Measurements from ENCODE around the gene PRICKLE2.

PRICKLE2 gene

DNA sequence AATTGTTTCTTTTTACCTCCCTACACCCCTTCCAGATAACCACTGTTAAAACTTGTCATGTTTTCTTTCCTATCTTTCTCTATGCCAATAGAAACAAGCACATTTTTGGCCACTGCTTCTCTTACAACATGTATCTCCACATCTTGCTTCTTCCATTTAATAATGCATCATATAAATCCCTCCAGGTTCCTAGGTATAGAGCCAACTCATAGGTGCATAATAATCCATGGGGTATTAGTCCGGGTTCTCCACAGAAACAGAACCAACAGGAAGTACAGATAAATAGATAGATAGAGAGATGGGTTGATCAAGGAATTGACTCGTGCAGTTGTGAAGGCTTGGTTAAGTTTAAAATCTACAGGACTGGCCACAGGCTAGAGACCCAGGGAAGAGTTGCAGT lies 160.5 kb downstream of the PRICKLE2 start:
- TF ChIP-seq, protein P1, sequence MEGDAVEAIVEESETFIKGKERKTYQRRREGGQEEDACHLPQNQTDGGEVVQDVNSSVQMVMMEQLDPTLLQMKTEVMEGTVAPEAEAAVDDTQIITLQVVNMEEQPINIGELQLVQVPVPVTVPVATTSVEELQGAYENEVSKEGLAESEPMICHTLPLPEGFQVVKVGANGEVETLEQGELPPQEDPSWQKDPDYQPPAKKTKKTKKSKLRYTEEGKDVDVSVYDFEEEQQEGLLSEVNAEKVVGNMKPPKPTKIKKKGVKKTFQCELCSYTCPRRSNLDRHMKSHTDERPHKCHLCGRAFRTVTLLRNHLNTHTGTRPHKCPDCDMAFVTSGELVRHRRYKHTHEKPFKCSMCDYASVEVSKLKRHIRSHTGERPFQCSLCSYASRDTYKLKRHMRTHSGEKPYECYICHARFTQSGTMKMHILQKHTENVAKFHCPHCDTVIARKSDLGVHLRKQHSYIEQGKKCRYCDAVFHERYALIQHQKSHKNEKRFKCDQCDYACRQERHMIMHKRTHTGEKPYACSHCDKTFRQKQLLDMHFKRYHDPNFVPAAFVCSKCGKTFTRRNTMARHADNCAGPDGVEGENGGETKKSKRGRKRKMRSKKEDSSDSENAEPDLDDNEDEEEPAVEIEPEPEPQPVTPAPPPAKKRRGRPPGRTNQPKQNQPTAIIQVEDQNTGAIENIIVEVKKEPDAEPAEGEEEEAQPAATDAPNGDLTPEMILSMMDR (IDR thresholded peaks at IDR 0.05), result no peak
- TF ChIP-seq ZFX (IDR thresholded peaks at IDR 0.05; ENCODE audit: borderline replicate concordance), result no peak
- H3K27ac ChIP-seq, result no peak overlapping the region

DNA sequence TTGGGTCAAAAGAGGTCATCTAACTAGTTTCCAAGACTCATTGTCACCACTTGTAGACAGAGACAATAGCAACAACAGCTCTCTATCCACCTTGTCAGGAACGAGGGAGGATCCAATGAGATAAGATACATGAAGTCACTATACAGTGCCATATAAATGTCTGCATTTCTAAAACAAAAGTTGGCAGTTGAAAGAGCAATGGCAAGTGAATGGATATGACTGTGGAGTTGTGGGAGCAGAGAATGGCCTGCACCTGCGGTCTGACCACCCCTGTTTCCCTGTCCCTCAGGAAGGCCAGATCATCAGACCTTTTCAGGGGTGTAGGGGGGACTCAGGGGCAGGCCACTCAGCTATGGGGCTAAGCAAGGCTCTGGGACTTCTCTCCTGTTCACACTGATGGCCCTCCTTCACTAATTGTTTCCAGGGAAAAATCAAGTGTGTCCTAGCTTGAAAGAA lies 161.3 kb downstream of the PRICKLE2 start:
- TF ChIP-seq ZFX (IDR thresholded peaks at IDR 0.05; ENCODE audit: borderline replicate concordance), result no peak
- TF ChIP-seq, protein P1 (IDR thresholded peaks at IDR 0.05), result no peak
- no peak overlapping the region for H3K27ac ChIP-seq

DNA sequence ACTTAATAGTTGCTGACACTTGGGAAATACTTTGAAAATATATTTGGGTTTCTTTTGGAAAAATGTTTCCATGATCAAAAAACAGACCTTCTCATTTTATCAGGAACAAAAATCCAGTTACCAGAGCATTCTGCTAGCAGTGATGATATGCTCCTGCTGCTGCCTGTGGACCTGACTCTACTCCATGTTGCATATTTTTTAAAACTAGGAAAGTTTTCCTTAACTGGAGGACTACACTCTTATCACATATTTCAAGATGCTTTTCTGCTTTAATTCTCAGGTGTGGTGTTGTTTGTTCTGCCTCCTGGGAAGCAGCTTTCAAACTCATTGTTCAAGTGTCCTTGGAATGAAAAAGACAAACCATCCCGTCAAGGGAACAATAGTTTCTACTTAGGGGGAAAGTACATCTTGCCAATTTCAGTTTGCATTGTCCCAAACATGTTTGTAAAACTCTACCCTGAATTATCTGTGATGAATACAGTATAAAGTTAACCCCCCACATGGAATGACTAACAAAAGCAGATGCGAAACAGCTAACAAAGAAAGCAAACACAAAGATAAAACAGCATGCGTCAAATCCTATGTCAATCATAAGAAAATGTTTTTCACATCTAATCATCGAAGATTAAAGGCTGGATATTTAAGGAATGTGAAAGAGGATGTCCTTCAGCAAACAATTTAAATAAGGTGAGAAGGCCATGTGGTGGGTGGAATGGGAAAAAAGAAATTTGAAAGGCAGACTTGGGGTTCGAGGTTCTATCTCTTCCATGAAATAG lies 161.9 kb downstream of the PRICKLE2 start:
- TF ChIP-seq ZFX (IDR thresholded peaks at IDR 0.05; ENCODE audit: borderline replicate concordance), result no peak
- TF ChIP-seq, protein P1 (IDR thresholded peaks at IDR 0.05), result no peak
- no peak overlapping the region for H3K27ac ChIP-seq

DNA sequence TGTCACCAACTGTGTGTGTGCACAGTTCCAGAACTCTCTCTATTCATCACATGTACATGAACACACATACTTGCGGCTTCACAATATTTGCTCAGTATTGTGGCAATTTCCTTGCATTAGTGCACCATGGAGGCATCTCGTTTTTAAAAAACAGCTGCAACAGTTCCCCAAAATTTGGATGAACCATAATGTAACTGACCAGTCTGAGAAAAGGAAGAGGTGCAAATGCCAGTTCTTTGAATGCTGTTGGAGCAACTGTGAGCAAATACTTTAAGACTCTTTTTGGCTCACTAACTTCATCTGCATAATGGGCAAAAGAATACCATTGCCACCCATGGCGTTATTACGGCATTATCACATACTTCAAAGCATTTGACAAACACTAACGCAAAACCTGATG lies 163.6 kb downstream of the PRICKLE2 start:
- TF ChIP-seq, protein P1 (IDR thresholded peaks at IDR 0.05), result no peak
- no peak for TF ChIP-seq ZFX (IDR thresholded peaks at IDR 0.05; ENCODE audit: borderline replicate concordance)
- no peak overlapping the region for H3K27ac ChIP-seq

DNA sequence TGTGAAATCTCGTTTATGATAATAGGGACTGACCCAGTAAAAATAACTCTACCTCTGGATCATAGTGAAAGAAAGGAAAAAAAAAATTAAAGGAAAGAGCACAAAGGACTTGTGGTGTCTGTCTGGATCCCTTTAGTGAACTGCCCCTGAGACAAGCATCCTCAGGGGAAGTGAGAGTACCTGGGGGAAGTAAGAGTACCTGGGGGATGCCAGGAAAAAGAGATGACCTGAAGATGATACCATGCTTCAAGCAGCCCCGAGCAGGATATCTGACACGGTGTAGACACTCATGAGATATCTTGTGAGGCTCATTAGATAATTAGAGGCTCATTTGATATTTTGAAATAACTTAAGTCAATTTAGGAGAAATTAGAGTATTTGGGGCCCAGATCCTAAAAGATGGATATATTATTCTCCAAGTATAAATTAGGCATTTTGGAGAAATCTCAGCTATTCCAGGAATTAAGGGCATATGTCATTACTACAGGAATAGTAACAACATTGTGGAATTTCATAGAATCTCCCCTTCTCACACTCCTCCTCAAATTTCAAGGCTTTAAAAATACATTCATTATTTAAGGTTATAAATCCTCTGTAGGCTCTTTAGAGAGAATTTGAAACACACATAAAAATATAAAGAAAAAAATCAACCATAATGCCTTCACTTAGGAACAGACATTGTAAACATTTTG lies 165.6 kb downstream of the PRICKLE2 start:
- TF ChIP-seq, protein P1 (IDR thresholded peaks at IDR 0.05), result no peak
- no peak for TF ChIP-seq ZFX (IDR thresholded peaks at IDR 0.05; ENCODE audit: borderline replicate concordance)
- H3K27ac ChIP-seq, result no peak overlapping the region

DNA sequence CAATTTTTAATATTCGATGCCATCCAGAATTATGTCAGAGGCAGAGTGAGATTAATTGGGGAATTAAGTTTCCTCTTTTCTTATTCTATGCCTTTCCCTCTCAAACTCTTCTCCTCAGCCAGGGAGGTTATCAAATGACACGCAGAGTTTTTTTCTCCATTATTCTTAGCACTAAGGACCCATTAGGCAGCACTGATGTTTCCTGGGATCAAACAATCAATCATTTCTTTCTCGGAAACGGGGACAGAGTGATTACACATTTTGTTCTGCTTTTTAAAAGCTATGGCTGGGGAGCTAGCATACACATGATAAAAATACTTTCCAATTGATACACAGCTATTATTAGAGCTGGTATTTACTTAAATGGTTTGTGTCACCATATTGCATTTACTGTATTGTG lies 166.7 kb downstream of the PRICKLE2 start:
- no peak overlapping the region for H3K27ac ChIP-seq
- TF ChIP-seq, protein P1 (IDR thresholded peaks at IDR 0.05), result no peak
- no peak for TF ChIP-seq ZFX (IDR thresholded peaks at IDR 0.05; ENCODE audit: borderline replicate concordance)

DNA sequence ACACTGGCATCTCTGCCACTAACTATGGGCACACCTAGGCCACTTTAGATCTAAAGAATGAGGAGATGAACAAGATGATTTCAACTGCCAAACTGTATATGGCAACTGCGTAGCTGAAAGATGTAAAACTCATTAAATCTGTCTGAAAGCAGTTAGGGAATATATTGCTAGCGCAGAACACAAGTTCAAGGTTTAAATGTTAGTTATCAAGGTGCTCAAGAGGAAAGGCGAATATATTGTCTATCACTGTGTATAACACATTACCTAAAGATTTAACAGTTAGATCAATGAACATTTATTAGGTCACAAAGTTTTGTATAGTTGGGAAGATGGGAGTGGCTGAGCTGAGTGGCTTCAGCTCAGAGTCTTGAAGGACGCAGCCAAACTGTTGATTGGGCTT lies 168.0 kb downstream of the PRICKLE2 start:
- H3K27ac ChIP-seq, result no peak overlapping the region
- TF ChIP-seq, protein P1 (IDR thresholded peaks at IDR 0.05), result no peak
- TF ChIP-seq ZFX (IDR thresholded peaks at IDR 0.05; ENCODE audit: borderline replicate concordance), result no peak
